BLaER1 treated with 17β-estradiol and CSF1 and Interleukin-3, amounts not matched to agents 10 nM and 100 nM (cell line): ENCODE measurements around the gene DLGAP1.
"Not testable (repeated sequence)": the region's sequence is repeated elsewhere in the genome, so short reads cannot be mapped to it uniquely, and the experiment has no call there.

Source experiments
- H3K27ac ChIP-seq, 11 experiments: shearing (Covaris generic); formaldehyde crosslinking; 2 replicates each; pipeline ENCODE4 v1.8.1; 2022
- H3K27me3 ChIP-seq, 11 experiments: shearing (Covaris generic); formaldehyde crosslinking; 2 replicates each; pipeline ENCODE4 v1.8.1; 2022
- H3K36me3 ChIP-seq, 11 experiments: shearing (Covaris generic); formaldehyde crosslinking; 2 replicates each; pipeline ENCODE4 v1.8.1; 2022
- H3K4me1 ChIP-seq, 10 experiments: shearing (Covaris generic); formaldehyde crosslinking; 2 replicates each; pipeline ENCODE4 v1.8.1; 2022
- H3K4me2 ChIP-seq, 11 experiments: shearing (Covaris generic); formaldehyde crosslinking; 2 replicates each; pipeline ENCODE4 v1.8.1; 2022
- H3K4me3 ChIP-seq, 10 experiments: shearing (Covaris generic); formaldehyde crosslinking; 2 replicates each; pipeline ENCODE4 v1.8.1; 2022
- H3K9ac ChIP-seq, 11 experiments: shearing (Covaris generic); formaldehyde crosslinking; 2 replicates each; pipeline ENCODE4 v1.8.1; 2022
- H3K9me3 ChIP-seq, 11 experiments: shearing (Covaris generic); formaldehyde crosslinking; replicated peaks in 1 of 11; 2 replicates each; pipeline ENCODE4 v1.8.1; 2022
- H4K20me1 ChIP-seq, 11 experiments: shearing (Covaris generic); formaldehyde crosslinking; 2 replicates each; pipeline ENCODE4 v1.8.1; 2022
- Cebpa-rat ChIP-seq, 11 experiments: shearing (Covaris generic); IDR thresholded peaks; 2 replicates each; pipeline ENCODE4 v1.8.1; 2022

The DLGAP1 gene

GRCh38 chr18:3713708-3714107 lies 741.4 kb downstream of the DLGAP1 start:
- Histone ChIP-seq H3K4me1 (peaks cover 4 to 58% (median 20%) of the 10 kb centered on the region in 10 experiments; a peak in 16 of 20 replicates), H3K36me3 (no peaks in the 10 kb centered on the region)
- no peak for TF ChIP-seq Cebpa-rat (IDR thresholded peaks at IDR 0.05)

GRCh38 chr18:3713166-3713565 lies 741.9 kb downstream of the DLGAP1 start:
- no peak for TF ChIP-seq Cebpa-rat (IDR thresholded peaks at IDR 0.05)
- Histone ChIP-seq H4K20me1 (no peaks in the 10 kb centered on the region), H3K4me3 (no peak overlapping the region), H3K27ac (no peak overlapping the region), H3K4me1 (peaks cover 4 to 57% (median 20%) of the 10 kb centered on the region in 10 experiments; a peak in 16 of 20 replicates), H3K9ac (no peak overlapping the region), H3K4me2 (peak overlapping the region in 2 of 11 experiments; percentile 46 to 80; a peak in 4 of 22 replicates), H3K27me3 (no peaks in the 10 kb centered on the region), H3K36me3 (no peaks in the 10 kb centered on the region), H3K9me3 (no peaks in the 10 kb centered on the region)

More at GRCh38 chr18:3713708-3714107, 741.4 kb downstream of the DLGAP1 start:
- peak overlapping the region in 2 of 11 experiments; percentile 46 to 80; a peak in 3 of 22 replicates for H3K4me2 ChIP-seq
- H3K4me3 ChIP-seq, result no peak overlapping the region
- no peaks in the 10 kb centered on the region for H3K27me3 ChIP-seq
- no peaks in the 10 kb centered on the region for H4K20me1 ChIP-seq
- H3K9me3 ChIP-seq, result no peaks in the 10 kb centered on the region
- no peak overlapping the region for H3K27ac ChIP-seq
- H3K9ac ChIP-seq, result no peak overlapping the region

- no peak for TF ChIP-seq Cebpa-rat (IDR thresholded peaks at IDR 0.05)
- no peak overlapping the region for H3K9ac ChIP-seq
- H3K9me3 ChIP-seq, result no peaks in the 10 kb centered on the region
- no peak overlapping the region for H3K4me3 ChIP-seq
- peak overlapping the region in 2 of 11 experiments; percentile 46 to 80; a peak in 4 of 22 replicates for H3K4me2 ChIP-seq
- peaks cover 4 to 50% (median 20%) of the 10 kb centered on the region in 10 experiments; a peak in 16 of 20 replicates for H3K4me1 ChIP-seq
- H4K20me1 ChIP-seq, result no peaks in the 10 kb centered on the region
- no peaks in the 10 kb centered on the region for H3K27me3 ChIP-seq
- H3K27ac ChIP-seq, result no peak overlapping the region
- no peaks in the 10 kb centered on the region for H3K36me3 ChIP-seq
These were observed 742.6 kb downstream of the DLGAP1 start for GRCh38 chr18:3712491-3712890.

GRCh38 chr18:3710712-3711301 lies 744.3 kb downstream of the DLGAP1 start:
- TF ChIP-seq Cebpa-rat (IDR thresholded peaks at IDR 0.05), result no peak
- Histone ChIP-seq H3K4me2 (peak overlapping the region in 5 of 11 experiments; percentile 9 to 80 (median 50); a peak in 7 of 22 replicates), H3K9ac (no peak overlapping the region)

GRCh38 chr18:3709205-3709604 lies 745.9 kb downstream of the DLGAP1 start:
- no peak for TF ChIP-seq Cebpa-rat (IDR thresholded peaks at IDR 0.05)
- Histone ChIP-seq H3K9ac (no peak overlapping the region), H3K27me3 (no peaks in the 10 kb centered on the region), H3K4me1 (peaks cover 0 to 54% (median 12%) of the 10 kb centered on the region in 10 experiments; a peak in 15 of 20 replicates), H3K36me3 (no peaks in the 10 kb centered on the region), H3K4me2 (peak overlapping the region in 10 of 11 experiments; percentile 3 to 80 (median 38); a peak in 16 of 22 replicates), H3K27ac (no peak overlapping the region), H3K9me3 (no peaks in the 10 kb centered on the region), H4K20me1 (no peaks in the 10 kb centered on the region), H3K4me3 (no peak overlapping the region)

More at GRCh38 chr18:3710712-3711301, 744.3 kb downstream of the DLGAP1 start:
- Histone ChIP-seq H4K20me1 (no peaks in the 10 kb centered on the region), H3K4me3 (no peak overlapping the region), H3K9me3 (no peaks in the 10 kb centered on the region), H3K36me3 (no peaks in the 10 kb centered on the region), H3K4me1 (peaks cover 0 to 45% (median 16%) of the 10 kb centered on the region in 10 experiments; a peak in 16 of 20 replicates), H3K27me3 (no peaks in the 10 kb centered on the region), H3K27ac (peak overlapping the region in 2 of 11 experiments; percentile 34 to 49; a peak in 5 of 22 replicates)

GRCh38 chr18:3706279-3707097 lies 748.6 kb downstream of the DLGAP1 start:
- Histone ChIP-seq H3K36me3 (no peaks in the 10 kb centered on the region), H3K4me3 (no peak overlapping the region), H4K20me1 (no peaks in the 10 kb centered on the region), H3K4me1 (peaks cover 0 to 37% (median 14%) of the 10 kb centered on the region in 10 experiments; a peak in 15 of 20 replicates), H3K9ac (no peak overlapping the region), H3K27ac (no peak overlapping the region), H3K27me3 (no peaks in the 10 kb centered on the region), H3K4me2 (no peak overlapping the region), H3K9me3 (no peaks in the 10 kb centered on the region)
- no peak for TF ChIP-seq Cebpa-rat (IDR thresholded peaks at IDR 0.05)

DNA sequence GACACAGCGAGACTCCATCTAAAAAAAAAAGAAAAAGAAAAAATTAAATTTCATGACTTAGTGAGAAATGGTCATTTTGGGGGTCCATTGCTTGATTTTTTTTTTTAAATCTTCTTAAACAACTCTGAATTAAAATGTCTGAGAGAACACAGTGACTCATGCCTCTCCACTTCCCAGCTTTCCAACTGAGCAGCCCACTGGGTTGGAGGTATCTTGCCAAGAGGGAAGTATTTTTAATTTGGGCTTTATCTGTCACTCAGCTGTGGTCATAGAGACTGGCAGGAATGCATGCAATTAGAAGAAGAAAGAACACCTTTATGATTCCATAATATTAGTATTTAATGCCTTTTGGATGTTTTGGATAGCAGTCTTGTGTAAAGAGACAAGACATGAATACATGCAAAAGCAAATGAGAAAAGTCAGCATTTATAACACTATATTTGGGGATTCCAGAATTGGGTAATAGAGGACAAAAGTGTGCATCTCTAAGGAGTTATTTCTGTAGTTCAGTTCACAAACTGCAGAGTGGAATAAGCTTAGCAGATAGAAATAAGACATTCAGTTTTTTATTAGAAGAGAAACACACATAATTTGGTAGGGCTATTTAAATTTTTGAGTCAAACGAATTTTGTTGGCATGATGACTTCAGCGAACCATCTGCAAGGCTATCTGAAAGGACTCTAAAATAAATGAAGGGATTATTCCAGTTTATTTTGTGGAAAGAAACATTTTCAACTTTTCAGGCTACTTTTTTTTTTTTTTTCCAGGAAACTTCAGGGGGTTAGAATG lies 750.4 kb downstream of the DLGAP1 start:
- no peak overlapping the region for H3K4me3 ChIP-seq
- H3K27ac ChIP-seq, result no peak overlapping the region
- no peaks in the 10 kb centered on the region for H3K36me3 ChIP-seq
- H3K4me2 ChIP-seq, result peak overlapping the region in 2 of 11 experiments; percentile 38 to 47; a peak in 3 of 22 replicates
- H3K9me3 ChIP-seq, result no peaks in the 10 kb centered on the region
- no peaks in the 10 kb centered on the region for H4K20me1 ChIP-seq
- TF ChIP-seq Cebpa-rat (IDR thresholded peaks at IDR 0.05), result no peak
- peaks cover 11 to 32% (median 20%) of the 10 kb centered on the region in 10 experiments for H3K4me1 ChIP-seq
- no peaks in the 10 kb centered on the region for H3K27me3 ChIP-seq
- H3K9ac ChIP-seq, result no peak overlapping the region

GRCh38 chr18:3703732-3704176 lies 751.4 kb downstream of the DLGAP1 start:
- H3K4me2 ChIP-seq, result peak overlapping the region in 3 of 11 experiments; percentile 1 to 47 (median 38); a peak in 3 of 22 replicates
- H3K9ac ChIP-seq, result no peak overlapping the region
- no peaks in the 10 kb centered on the region for H3K36me3 ChIP-seq
- H3K4me3 ChIP-seq, result no peak overlapping the region
- no peaks in the 10 kb centered on the region for H3K27me3 ChIP-seq
- H4K20me1 ChIP-seq, result no peaks in the 10 kb centered on the region
- H3K4me1 ChIP-seq, result peaks cover 15 to 34% (median 17%) of the 10 kb centered on the region in 10 experiments
- TF ChIP-seq Cebpa-rat (IDR thresholded peaks at IDR 0.05), result no peak
- H3K27ac ChIP-seq, result no peak overlapping the region
- no peaks in the 10 kb centered on the region for H3K9me3 ChIP-seq

DNA sequence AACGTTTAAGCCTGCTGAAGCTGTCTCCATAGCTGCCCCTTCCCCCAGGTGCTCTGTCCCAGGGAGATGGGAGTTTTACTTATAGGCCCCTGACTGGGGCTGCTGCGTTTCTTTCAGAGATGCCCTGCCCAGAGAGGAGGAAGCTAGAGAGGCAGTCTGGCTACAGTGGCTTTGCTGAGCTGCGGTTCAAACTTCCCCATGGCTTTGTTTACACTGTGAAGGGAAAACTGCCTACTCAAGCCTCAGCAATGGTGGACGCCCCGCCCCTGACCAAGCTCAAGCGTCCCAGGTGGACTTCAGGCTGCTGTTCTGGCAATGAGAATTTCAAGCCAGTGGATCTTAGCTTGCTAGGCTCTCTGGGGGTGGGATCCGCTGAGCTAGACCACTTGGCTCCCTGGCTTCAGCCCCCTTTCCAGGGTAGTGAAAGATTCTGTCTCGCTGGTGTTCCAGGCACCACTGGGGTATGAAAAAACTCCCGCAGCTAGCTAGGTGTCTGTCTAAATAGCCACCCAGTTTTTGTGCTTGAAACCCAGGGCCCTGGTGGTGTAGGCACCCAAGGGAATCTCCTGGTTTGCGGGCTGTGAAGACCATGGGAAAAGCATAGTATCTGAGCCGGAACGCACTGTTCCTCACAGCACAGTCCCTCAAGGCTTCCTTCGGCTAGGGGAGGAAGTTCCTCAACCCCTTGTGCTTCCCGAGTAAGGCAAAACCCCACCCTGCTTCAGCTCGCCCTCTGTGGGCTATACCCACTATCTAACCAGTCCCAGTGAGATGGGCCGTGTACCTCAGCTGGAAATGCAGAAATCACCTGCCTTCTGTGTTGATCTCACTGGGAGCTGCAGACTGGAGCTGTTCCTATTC lies 755.2 kb downstream of the DLGAP1 start:
- Histone ChIP-seq H3K4me2 (peak overlapping the region; percentile 75 to 93 (median 88)), H3K4me1 (peaks cover 15 to 33% (median 17%) of the 10 kb centered on the region in 10 experiments), H3K27ac (peak overlapping the region in 10 of 11 experiments; percentile 23 to 94 (median 84); a peak in 19 of 22 replicates), H3K9ac (peak overlapping the region; percentile 28 to 90 (median 74); a peak in 19 of 22 replicates), H3K4me3 (peak overlapping the region; percentile 6 to 72 (median 54); a peak in 18 of 20 replicates), H3K9me3 (peaks cover 0 to 12% (median 0%) of the 10 kb centered on the region in 11 experiments; a peak in 2 of 22 replicates)
- H3K27me3 ChIP-seq, H3K36me3 ChIP-seq, H4K20me1 ChIP-seq: not testable (repeated sequence)

- not testable (repeated sequence) for H3K4me2 ChIP-seq, H3K27ac ChIP-seq, H3K27me3 ChIP-seq, H3K9ac ChIP-seq, H3K36me3 ChIP-seq, H3K4me3 ChIP-seq, H4K20me1 ChIP-seq
- Histone ChIP-seq H3K4me1 (peaks cover 0 to 19% (median 11%) of the 10 kb centered on the region in 10 experiments; a peak in 12 of 20 replicates), H3K9me3 (peaks cover 0 to 12% (median 0%) of the 10 kb centered on the region in 11 experiments; a peak in 2 of 22 replicates)
These were observed 760.9 kb downstream of the DLGAP1 start for GRCh38 chr18:3694030-3694778.
